RWPE2 (cell line): ENCODE data around the gene RRAD.

Source experiments
- ATAC-seq: fragments of 200-7000 bp; cut with Tn5 transposase; 3 replicates; pipeline ENCODE4 v1.9.1; 2021; ENCODE audit warnings: low read depth
- DNase-seq: peaks from one replicate; pipeline ENCODE4 v3.0.0-alpha.2; 2020; ENCODE audit warnings: low spot score
- H3K27ac ChIP-seq: fragments of 450-650 bp; 2 replicates; pipeline ENCODE4 v1.5.1; 2017; ENCODE audit warnings: mild to moderate bottlenecking; ENCODE audit not compliant: poor library complexity, severe bottlenecking
- H3K27me3 ChIP-seq: fragments of 250-450 bp; sonication (Bioruptor Pico); 2 replicates; pipeline ENCODE4 v1.5.1; 2021; ENCODE audit warnings: mild to moderate bottlenecking, moderate library complexity; ENCODE audit not compliant: insufficient read depth, poor library complexity, severe bottlenecking
- H3K36me3 ChIP-seq: fragments of 250-450 bp; sonication (Bioruptor Pico); 2 replicates; pipeline ENCODE4 v1.5.1; 2020; ENCODE audit warnings: low read depth, mild to moderate bottlenecking, moderate library complexity
- H3K4me1 ChIP-seq: fragments of 250-450 bp; sonication (Bioruptor Pico); 2 replicates; pipeline ENCODE4 v1.5.1; 2021; ENCODE audit warnings: mild to moderate bottlenecking, moderate library complexity; ENCODE audit not compliant: insufficient read depth, poor library complexity, severe bottlenecking
- H3K4me3 ChIP-seq: fragments of 250-450 bp; sonication (Bioruptor Pico); 2 replicates; pipeline ENCODE4 v1.5.1; 2021; ENCODE audit warnings: mild to moderate bottlenecking, moderate library complexity; ENCODE audit not compliant: severe bottlenecking
- H3K9me3 ChIP-seq: fragments of 250-450 bp; sonication (Bioruptor Pico); 2 replicates; pipeline ENCODE4 v1.5.1; 2021; ENCODE audit warnings: mild to moderate bottlenecking, moderate library complexity; ENCODE audit not compliant: severe bottlenecking
- CTCF ChIP-seq: fragments of 450-650 bp; IDR thresholded peaks from one replicate; pipeline ENCODE4 v1.5.1; 2017; ENCODE audit warnings: mild to moderate bottlenecking, moderate library complexity; ENCODE audit not compliant: poor library complexity, severe bottlenecking

Gene RRAD

GRCh38 chr16:66894055-66894454, 31.3 kb downstream of the RRAD start:
- Histone ChIP-seq H3K4me1 (peaks cover 15% of the 10 kb centered on the region), H3K4me3 (no peak overlapping the region)

GRCh38 chr16:66891797-66892196, 33.5 kb downstream of the RRAD start:
- ATAC-seq, result no peak
- no peak overlapping the region for H3K4me3 ChIP-seq
- H3K9me3 ChIP-seq, result no peaks in the 10 kb centered on the region
- H3K4me1 ChIP-seq, result peaks cover 9% of the 10 kb centered on the region
- peaks cover 27% of the 10 kb centered on the region for H3K36me3 ChIP-seq
- no peak for DNase-seq
- no peak for TF ChIP-seq CTCF
- no peaks in the 10 kb centered on the region for H3K27me3 ChIP-seq
- no peak overlapping the region for H3K27ac ChIP-seq

More at GRCh38 chr16:66894055-66894454, 31.3 kb downstream of the RRAD start:
- peaks cover 12% of the 10 kb centered on the region for H3K36me3 ChIP-seq
- no peak for TF ChIP-seq CTCF
- no peaks in the 10 kb centered on the region for H3K27me3 ChIP-seq
- H3K9me3 ChIP-seq, result no peaks in the 10 kb centered on the region
- H3K27ac ChIP-seq, result no peak overlapping the region
- ATAC-seq (no peak), DNase-seq (no peak)

GRCh38 chr16:66891360-66891759, 34.0 kb downstream of the RRAD start:
- no peaks in the 10 kb centered on the region for H3K9me3 ChIP-seq
- H3K4me1 ChIP-seq, result peaks cover 4% of the 10 kb centered on the region
- no peak overlapping the region for H3K27ac ChIP-seq
- no peak overlapping the region for H3K4me3 ChIP-seq
- ATAC-seq, result no peak
- H3K36me3 ChIP-seq, result peaks cover 32% of the 10 kb centered on the region
- no peak for DNase-seq
- no peak for TF ChIP-seq CTCF
- H3K27me3 ChIP-seq, result no peaks in the 10 kb centered on the region

- ATAC-seq (no peak), DNase-seq (no peak)
- no peak for TF ChIP-seq CTCF
- Histone ChIP-seq H3K4me1 (no peaks in the 10 kb centered on the region), H3K9me3 (no peaks in the 10 kb centered on the region), H3K27ac (no peak overlapping the region), H3K27me3 (no peaks in the 10 kb centered on the region), H3K36me3 (peaks cover 37% of the 10 kb centered on the region), H3K4me3 (no peak overlapping the region)
Observed at GRCh38 chr16:66890799-66891198, 34.5 kb downstream of the RRAD start.

- ATAC-seq (no peak), DNase-seq (no peak)
- Histone ChIP-seq H3K27ac (no peak overlapping the region), H3K9me3 (no peaks in the 10 kb centered on the region), H3K27me3 (no peaks in the 10 kb centered on the region), H3K4me1 (no peaks in the 10 kb centered on the region), H3K4me3 (no peak overlapping the region), H3K36me3 (peaks cover 49% of the 10 kb centered on the region)
- TF ChIP-seq CTCF, result no peak
Observed at GRCh38 chr16:66889622-66890021, 35.7 kb downstream of the RRAD start.
